NCI-H146 (cell line): ENCODE results near the gene SEPTIN8.

Experiments used
- DNase-seq: peaks from one replicate; lab custom pipeline; 2025; lab: John Stamatoyannopoulos, UW

SEPTIN8 gene

DNA sequence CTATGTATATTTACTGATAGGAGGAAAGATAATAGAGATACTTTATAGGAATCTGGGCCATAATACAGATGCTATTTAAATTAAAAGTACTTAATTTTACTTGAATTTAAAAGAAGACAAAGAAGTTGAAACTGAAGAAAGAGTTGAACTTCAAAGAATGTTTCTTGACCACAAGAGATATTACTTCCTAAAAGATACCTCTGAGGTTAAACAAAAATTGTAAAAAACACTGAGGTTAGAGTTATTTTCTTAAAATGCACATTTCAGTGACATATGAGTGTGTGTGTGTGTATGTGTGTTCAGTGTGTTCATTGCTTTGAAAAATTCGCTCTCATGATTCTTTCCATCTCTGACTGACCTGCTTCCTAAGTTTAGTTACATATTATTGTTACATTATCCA lies 3.5 kb upstream of the SEPTIN8 start:
- DNase-seq: no peak

DNA sequence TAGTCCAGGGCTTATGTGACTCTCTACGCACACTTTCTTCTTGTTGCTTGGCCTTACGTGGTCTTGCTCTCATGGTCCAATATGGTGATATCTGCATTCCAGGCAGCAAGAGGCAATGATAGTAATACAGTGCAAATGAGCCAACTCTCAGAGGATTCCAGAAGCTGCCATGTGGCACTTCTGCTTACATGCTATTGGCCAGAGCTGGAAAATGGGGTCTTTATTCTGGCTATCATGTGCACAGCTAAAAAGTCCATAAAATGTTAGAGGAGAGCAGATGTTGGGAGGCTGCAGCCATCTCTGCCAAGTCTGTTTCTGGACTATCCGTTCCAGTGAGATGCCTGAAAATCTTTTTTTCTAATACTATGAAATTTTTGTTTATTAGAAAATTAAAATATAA lies 2.9 kb upstream of the SEPTIN8 start:
- DNase-seq: no peak

DNA sequence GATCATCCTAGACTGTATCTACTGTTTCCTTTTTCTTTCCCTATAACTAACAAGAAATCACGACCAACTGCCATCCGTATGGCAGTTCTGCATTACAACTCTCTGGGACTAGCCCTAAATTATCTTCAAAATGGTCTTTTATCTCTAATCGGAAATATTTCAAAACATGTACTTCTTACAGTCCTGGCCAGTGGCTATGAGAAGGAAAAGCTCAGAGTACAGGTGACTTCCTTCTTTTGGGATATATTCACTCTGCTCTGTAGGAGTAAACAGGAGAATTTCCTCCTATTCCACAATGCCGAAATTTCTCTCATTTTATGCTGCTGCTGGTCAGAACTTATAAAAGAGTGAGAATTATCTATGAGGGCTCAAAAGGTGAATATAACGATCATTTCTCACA lies 1.8 kb upstream of the SEPTIN8 start:
- no peak for DNase-seq

DNA sequence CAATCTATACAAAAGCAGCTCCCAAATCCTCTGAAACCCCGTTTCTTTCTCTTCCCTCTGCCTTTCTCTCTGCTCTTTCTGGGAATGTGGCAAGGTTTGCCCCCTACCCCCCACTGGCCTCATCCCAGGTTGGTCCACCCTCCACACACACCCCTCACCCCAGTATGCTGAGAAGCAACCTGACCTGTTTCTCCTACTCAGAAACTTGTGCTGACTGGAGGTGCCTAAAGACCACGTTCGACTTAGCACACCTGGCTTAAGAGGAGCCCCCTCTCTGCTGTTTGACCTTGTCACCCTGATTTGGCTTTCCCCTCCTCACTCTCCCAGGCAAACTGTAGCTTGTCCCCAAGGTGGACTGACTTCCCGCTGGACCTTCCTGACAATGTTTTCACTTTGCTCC lies 1.1 kb upstream of the SEPTIN8 start:
- DNase-seq: no peak

GRCh38 chr5:132776938-132777208 lies 166 bp downstream of the SEPTIN8 start:
- no peak for DNase-seq

DNA sequence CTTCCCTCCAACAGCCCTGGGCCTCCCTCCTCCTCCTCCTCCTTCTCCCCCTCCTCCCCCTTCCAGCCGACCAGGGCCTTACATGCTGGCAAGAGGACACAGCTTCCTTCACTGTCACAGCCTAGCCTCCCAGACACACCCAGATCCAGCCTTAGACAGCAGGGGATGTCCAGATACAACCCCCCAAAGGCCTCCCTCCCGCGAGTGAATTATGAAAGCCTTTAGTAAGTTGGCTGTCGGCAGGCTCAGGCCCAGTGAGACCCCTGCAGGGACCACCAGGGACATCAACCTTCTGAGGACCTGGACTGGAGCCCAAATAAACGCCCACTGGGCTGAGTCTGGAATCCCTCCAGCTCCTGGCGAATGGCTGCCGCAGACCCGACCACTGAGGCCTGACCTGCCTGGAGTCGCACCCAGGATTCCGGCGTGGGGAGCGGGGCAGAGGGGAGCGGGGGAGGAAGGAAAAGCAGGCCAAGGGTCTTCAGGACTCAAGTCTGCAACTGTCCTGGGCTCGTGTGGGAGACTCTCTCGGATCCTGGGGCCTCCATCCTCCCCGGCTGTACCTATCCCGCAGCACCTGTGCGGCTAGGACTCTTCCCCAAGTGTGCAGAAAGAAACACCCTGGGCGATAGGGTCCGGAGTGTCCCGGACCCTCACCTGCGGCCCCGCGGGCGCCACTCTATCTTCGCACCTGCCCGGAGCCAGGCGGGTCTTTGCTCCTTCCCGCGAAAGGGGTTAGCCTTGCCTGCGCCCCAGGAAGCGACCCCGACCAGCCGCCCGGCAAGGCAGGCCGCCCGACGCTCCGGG lies 705 bp downstream of the SEPTIN8 start:
- DNase-seq: peak; percentile 36

DNA sequence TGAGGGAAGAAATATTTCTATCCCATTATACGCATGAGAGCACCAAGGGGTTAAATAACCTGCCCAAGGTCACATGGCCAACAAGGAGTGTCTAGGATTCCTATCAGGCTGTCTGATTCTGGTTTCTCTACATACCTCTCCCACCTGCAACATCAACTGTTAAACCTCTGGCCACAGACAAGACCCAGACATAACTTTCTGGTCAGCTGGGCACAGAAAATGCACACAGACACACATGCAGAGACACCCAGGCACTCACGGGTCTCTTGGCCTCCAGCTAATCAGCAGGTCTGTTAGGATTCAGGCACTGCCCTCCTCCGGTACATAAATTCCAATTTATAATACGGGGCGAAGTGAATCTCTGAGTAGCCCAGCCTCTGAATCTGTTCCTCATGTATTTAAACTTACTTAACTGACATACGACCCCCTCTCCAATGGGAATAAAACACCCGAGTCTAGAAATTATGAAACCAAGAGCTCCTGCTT lies 1.5 kb downstream of the SEPTIN8 start:
- no peak for DNase-seq

DNA sequence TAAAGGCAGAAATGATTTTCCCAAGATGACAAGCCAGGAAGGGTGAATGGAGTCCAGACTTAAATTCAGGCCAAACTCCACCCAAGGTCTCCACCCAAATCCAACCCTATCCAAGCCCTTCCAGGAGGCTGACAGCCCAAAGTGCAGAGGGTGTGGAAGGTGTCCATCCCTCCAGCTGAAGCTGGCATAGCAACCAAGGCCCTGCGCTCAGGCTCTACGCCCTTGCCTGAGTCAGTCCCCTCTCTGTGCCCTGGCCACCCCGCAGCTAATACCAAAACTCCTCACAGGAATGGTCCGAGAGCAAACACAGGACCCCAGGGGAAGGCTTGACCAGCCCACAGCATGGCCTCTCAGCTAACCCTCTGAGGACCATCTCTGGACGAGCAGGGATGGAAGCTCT lies 2.1 kb downstream of the SEPTIN8 start:
- DNase-seq: no peak

DNA sequence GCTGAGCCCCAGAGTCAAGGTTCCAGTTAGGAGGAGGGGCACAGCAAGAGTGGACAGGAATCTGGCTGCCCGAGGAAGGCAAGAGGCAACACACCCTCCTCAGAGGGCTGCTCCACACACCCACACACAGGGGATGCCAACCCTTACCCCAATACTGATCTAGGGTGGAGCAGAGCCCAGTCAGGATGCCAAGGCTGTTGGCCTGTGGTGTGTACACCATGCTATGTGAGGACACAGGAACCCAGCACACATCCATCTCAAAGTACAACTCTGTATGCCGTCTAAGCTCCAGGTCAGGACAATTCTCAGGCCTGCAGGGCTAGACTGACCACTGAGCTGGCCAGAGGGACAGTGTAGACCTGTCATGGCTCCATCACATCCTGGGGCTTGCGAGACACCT lies 2.6 kb downstream of the SEPTIN8 start:
- no peak for DNase-seq

- no peak for DNase-seq
Observed at GRCh38 chr5:132773601-132774355, 3.3 kb downstream of the SEPTIN8 start.

- DNase-seq: no peak
Observed at GRCh38 chr5:132773114-132773513, 3.9 kb downstream of the SEPTIN8 start.

DNA sequence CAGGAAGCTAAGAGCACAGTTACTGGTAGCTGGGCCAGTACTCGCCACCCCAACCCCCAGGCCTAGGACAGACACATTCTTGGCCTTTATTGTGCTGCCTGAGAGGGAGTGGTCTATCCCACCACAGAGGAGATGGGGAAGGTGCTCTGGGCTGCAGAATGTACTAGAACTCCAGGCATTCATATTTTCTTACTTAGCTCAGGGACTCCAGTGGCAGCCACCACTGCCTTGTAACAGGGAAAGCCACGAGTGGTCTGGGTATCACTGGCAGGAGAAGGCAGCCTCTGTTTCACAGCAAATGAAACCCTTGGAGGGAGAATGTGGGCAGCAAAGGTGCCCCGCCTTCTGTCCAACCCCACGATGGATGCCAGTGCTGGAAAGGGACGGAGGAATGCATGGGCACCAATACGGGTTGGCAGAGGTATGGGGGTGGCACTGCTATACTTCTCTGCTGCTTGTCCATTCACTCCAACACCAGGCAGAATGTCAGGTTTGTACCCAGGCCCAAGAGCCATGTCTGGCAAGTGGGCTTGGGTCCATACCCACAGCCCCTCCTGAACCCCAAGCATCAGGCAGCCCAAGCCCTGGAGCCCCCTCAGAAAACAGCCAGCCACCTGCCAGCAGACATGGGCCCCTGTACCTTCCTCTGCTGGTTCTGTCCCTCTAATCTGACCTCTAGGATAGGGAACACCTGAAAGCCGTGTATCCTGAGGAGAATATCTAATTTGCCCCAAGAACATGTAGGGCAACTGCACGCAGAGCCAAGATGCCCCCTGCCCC lies 4.6 kb downstream of the SEPTIN8 start:
- DNase-seq: no peak

- DNase-seq: no peak
Observed at GRCh38 chr5:132771503-132771998, 5.5 kb downstream of the SEPTIN8 start.

- DNase-seq: no peak
Observed at GRCh38 chr5:132770476-132771159, 6.4 kb downstream of the SEPTIN8 start.

DNA sequence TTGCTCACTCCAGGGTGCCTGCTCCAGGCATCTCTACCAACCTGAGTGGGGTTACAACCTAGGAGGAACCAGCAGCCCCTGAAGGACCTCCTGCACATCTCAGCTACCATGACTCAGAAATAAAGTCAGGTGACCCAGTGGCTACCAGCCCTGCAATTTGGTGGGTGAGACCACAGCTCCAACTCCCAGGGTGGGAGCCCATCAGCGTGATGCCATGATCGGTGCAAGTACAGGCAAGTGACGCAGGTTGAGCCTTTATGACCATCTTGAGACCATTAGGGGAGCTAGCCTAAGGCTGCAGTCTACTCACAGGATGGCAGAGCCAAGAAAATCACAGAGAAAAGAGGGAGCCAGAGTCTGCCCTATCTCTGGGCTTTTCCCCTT lies 8.6 kb downstream of the SEPTIN8 start:
- DNase-seq: no peak

DNA sequence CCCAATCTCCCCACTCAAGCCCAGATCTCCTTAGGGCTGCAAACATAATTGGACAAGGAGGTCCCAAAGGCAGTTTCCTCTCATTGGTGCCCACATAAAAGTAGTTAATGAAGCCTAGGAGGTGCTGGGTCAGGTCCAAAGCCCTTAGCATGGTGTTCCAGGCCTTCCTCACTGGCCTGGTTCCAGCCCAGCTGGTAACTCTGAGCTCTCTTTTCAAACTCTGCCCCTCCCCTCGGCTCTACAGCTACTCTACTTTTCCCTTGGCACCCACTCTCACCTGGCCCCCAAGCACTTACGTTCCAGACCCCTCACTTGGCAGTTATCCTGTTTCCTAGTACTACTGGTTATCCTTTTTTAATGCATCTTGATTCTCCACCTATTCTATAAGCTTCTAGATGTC lies 9.9 kb downstream of the SEPTIN8 start:
- DNase-seq: no peak

- no peak for DNase-seq
Observed at GRCh38 chr5:132766806-132767055, 10.3 kb downstream of the SEPTIN8 start.

DNA sequence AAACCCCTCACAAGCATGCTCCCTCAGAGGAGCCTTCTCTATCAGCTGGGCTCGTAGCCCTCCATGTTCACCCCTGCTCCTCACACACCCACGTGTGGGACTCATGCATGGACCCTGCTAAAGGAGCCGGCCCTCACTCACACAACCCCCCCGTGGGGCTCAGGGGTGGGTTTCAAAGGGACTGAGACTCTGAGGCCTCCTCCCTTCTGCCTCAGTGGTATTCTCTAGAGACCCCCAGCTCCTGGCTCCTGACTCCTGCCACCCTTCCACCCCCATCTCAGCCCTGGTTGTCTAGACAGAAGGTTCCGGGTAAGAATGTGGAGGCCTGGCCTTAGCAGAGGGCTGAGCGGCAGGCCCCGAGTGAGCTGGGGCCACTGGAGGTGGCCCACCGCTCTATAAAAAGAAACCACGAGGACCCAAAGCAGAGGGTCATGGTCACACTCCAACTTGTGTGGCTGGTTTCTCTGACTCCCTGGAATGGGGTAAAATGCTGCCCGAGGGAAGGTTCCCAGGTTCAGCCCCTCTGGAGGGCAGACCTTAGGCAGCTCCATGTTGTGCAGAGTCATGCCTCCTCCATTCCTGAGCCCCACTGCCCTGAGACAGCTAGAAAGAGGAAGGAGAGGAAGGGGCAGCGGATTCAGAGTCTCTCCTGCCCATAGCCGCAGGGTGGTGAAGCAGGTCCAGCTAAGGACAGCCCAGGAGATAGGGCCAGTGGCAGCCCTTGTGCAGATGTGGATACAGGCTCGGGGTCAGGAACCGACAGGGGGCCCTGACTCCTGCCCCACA lies 10.8 kb downstream of the SEPTIN8 start:
- DNase-seq: no peak

- DNase-seq: no peak
Observed at GRCh38 chr5:132765311-132766019, 11.6 kb downstream of the SEPTIN8 start.

DNA sequence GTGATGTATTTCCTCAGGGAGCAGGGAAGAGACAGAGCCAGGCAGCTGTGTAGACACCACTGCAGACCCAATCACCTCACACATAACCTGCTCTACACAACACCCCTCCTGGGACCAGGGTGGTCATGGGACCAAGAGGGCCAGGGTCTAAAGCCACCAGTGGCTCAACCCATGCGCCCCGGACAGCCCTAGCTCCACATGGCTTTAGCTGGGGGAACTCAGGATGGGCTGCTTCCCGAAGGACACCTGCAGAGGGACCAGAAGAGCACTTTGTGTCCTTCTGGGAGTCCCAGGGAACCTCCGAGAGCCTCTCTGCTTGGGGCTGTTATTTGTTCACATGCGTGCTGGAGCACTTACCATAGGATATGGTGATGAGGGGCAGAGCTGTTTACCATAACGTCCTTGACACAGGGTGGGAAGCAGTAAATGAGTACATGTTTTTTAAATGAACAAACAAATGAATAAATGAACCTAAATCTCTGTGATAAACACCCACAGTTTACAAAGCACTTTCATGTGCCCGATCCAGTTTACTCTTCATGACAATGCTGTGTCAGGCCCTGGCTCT lies 12.3 kb downstream of the SEPTIN8 start:
- DNase-seq: no peak

- no peak for DNase-seq
Observed at GRCh38 chr5:132764051-132764450, 13.0 kb downstream of the SEPTIN8 start.
